Astrocyte (in vitro differentiated cells and primary cell): ENCODE measurements around the gene PTPRT. TPM values are rescaled to one million over a fixed set of nuclear protein-coding genes. Genes with fewer than 3 reads are reported as not detected.

Source experiments
- DNase-seq: peaks from one replicate; pipeline ENCODE4 v3.0.0-alpha.2; 2010; ENCODE audit warnings: low read depth
- FAIRE-seq: peaks from 2 replicates; lab custom pipeline; 2011; peaks lifted over from hg19 to GRCh38; lab: Jason Lieb, UNC
- H2AFZ ChIP-seq: 2 replicates; pipeline ENCODE4 v1.6.0; 2012; ENCODE audit warnings: low read depth, low read length, inconsistent platforms
- H3K27ac ChIP-seq: 2 replicates; pipeline ENCODE4 v1.5.1; 2011; ENCODE audit warnings: low read depth, low read length, inconsistent platforms
- H3K27me3 ChIP-seq: 2 replicates; pipeline ENCODE4 v1.6.0; 2011; ENCODE audit warnings: low read length, inconsistent platforms; ENCODE audit not compliant: insufficient read depth
- H3K36me3 ChIP-seq: 2 replicates; pipeline ENCODE4 v1.5.1; 2011; ENCODE audit warnings: low read length, inconsistent platforms; ENCODE audit not compliant: insufficient read depth
- H3K4me1 ChIP-seq: 2 replicates; pipeline ENCODE4 v1.5.1; 2011; ENCODE audit warnings: low read length, inconsistent platforms; ENCODE audit not compliant: insufficient read depth
- H3K4me2 ChIP-seq: 2 replicates; pipeline ENCODE4 v1.6.0; 2012; ENCODE audit warnings: low read length, inconsistent platforms
- H3K4me3 ChIP-seq: 2 replicates; pipeline ENCODE4 v1.5.1; 2011; ENCODE audit warnings: low read depth, mild to moderate bottlenecking, low read length, inconsistent platforms; ENCODE audit not compliant: insufficient read depth
- H3K79me2 ChIP-seq: 2 replicates; pipeline ENCODE4 v1.6.0; 2012; ENCODE audit warnings: mild to moderate bottlenecking, low read length, inconsistent platforms; ENCODE audit not compliant: insufficient read depth
- H3K9ac ChIP-seq: 2 replicates; pipeline ENCODE4 v1.6.0; 2012; ENCODE audit warnings: mild to moderate bottlenecking, low read length, inconsistent platforms
- H3K9me3 ChIP-seq: 2 replicates; pipeline ENCODE4 v1.5.1; 2012; ENCODE audit warnings: low read depth, mild to moderate bottlenecking, low read length, inconsistent platforms; ENCODE audit not compliant: insufficient read depth
- H4K20me1 ChIP-seq: 2 replicates; pipeline ENCODE4 v1.6.0; 2012; ENCODE audit warnings: low read length, inconsistent platforms; ENCODE audit not compliant: insufficient read depth
- H3K27ac Mint-ChIP-seq: one replicate; pipeline ENCODE4 v1.8.0; 2021; ENCODE audit warnings: mild to moderate bottlenecking, mixed read lengths; ENCODE audit not compliant: unreplicated experiment
- H3K27me3 Mint-ChIP-seq: one replicate; pipeline ENCODE4 v1.8.0; 2021; ENCODE audit warnings: low read depth, mixed read lengths; ENCODE audit not compliant: unreplicated experiment
- H3K36me3 Mint-ChIP-seq: one replicate; pipeline ENCODE4 v1.8.0; 2021; ENCODE audit warnings: low read depth, mixed read lengths; ENCODE audit not compliant: unreplicated experiment
- H3K4me1 Mint-ChIP-seq: one replicate; pipeline ENCODE4 v1.8.0; 2021; ENCODE audit warnings: low read depth, mixed read lengths; ENCODE audit not compliant: unreplicated experiment
- H3K4me3 Mint-ChIP-seq: one replicate; pipeline ENCODE4 v1.8.0; 2021; ENCODE audit warnings: mild to moderate bottlenecking, moderate library complexity, mixed read lengths; ENCODE audit not compliant: unreplicated experiment
- H3K9me3 Mint-ChIP-seq: one replicate; pipeline ENCODE4 v1.8.0; 2021; ENCODE audit warnings: mild to moderate bottlenecking, mixed read lengths; ENCODE audit not compliant: unreplicated experiment
- EZH2 ChIP-seq: IDR thresholded peaks from 2 replicates; pipeline ENCODE4 v1.6.1; 2012; ENCODE audit warnings: mild to moderate bottlenecking, low read length, inconsistent platforms; ENCODE audit not compliant: insufficient read depth
- total RNA-seq: library from RNA; stranded (reverse); gene quantifications from 2 replicates; pipeline ENCODE4 v1.2.1, GENCODE V29; 2021
- TF ChIP-seq, protein P1 (sequence below): IDR thresholded peaks from 2 replicates; pipeline ENCODE4 v1.5.1; 2011; ENCODE audit warnings: low read depth, mild to moderate bottlenecking, inconsistent platforms, low read length, moderate library complexity; ENCODE audit not compliant: insufficient read depth

PTPRT gene
- total RNA-seq, 1 donor from 2014 or later = 0.25 TPM

DNA sequence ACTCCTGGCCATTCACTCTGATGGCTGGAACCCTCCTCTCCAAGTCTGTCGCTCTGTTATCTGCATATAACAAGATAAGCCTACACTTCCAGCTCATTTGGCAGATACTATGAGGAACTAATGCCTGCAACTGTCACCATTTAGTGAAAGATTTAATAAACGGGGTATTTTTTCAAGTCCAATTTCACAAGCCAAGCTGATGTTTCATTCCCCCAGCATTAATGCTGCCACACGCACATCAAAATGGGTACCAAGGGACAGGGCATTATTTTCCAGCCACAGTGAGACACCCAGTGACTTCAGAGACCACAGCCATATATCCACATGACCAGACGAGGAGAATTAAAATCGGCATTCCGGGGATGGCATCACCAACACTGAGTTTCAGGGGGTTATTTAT, 175.5 kb downstream of the PTPRT start:
- H2AFZ ChIP-seq = no peak overlapping the region
- no peaks in the 10 kb centered on the region for H3K4me1 Mint-ChIP-seq
- H3K27ac Mint-ChIP-seq = no peak overlapping the region
- no peaks in the 10 kb centered on the region for H4K20me1 ChIP-seq
- TF ChIP-seq, protein P1, sequence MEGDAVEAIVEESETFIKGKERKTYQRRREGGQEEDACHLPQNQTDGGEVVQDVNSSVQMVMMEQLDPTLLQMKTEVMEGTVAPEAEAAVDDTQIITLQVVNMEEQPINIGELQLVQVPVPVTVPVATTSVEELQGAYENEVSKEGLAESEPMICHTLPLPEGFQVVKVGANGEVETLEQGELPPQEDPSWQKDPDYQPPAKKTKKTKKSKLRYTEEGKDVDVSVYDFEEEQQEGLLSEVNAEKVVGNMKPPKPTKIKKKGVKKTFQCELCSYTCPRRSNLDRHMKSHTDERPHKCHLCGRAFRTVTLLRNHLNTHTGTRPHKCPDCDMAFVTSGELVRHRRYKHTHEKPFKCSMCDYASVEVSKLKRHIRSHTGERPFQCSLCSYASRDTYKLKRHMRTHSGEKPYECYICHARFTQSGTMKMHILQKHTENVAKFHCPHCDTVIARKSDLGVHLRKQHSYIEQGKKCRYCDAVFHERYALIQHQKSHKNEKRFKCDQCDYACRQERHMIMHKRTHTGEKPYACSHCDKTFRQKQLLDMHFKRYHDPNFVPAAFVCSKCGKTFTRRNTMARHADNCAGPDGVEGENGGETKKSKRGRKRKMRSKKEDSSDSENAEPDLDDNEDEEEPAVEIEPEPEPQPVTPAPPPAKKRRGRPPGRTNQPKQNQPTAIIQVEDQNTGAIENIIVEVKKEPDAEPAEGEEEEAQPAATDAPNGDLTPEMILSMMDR = no peak
- TF ChIP-seq EZH2 = no peak
- H3K36me3 ChIP-seq = no peaks in the 10 kb centered on the region
- H3K9me3 ChIP-seq = peaks cover 11% of the 10 kb centered on the region
- no peaks in the 10 kb centered on the region for H3K4me1 ChIP-seq
- H3K27ac ChIP-seq = no peak overlapping the region
- no peak for DNase-seq
- no peaks in the 10 kb centered on the region for H3K36me3 Mint-ChIP-seq
- H3K27me3 ChIP-seq = no peaks in the 10 kb centered on the region
- H3K4me3 Mint-ChIP-seq = no peak overlapping the region
- H3K4me3 ChIP-seq = no peak overlapping the region
- FAIRE-seq = no peak
- no peaks in the 10 kb centered on the region for H3K79me2 ChIP-seq
- no peaks in the 10 kb centered on the region for H3K27me3 Mint-ChIP-seq
- no peak overlapping the region for H3K9ac ChIP-seq
- H3K4me2 ChIP-seq = no peak overlapping the region
- peaks cover 4% of the 10 kb centered on the region for H3K9me3 Mint-ChIP-seq

DNA sequence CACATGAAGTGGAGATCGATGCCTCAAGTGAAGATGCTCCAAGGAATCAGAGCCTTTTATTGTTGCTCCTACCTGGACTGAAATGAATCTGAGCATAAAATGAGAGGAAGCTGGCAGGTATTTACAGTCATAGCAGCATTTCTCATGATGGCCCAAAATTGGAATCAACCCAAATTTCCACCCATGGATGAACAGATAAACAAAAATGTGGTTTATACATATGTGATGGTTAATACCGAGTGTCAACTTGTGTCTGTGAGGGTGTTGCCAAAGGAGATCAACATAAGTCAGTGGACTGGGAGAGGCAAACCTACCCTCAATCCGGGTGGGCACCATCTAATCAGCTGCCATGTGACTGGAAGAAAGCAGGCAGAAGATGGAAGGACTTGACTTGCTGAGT, 178.2 kb downstream of the PTPRT start:
- H3K9me3 ChIP-seq = peaks cover 11% of the 10 kb centered on the region
- FAIRE-seq = no peak

DNA sequence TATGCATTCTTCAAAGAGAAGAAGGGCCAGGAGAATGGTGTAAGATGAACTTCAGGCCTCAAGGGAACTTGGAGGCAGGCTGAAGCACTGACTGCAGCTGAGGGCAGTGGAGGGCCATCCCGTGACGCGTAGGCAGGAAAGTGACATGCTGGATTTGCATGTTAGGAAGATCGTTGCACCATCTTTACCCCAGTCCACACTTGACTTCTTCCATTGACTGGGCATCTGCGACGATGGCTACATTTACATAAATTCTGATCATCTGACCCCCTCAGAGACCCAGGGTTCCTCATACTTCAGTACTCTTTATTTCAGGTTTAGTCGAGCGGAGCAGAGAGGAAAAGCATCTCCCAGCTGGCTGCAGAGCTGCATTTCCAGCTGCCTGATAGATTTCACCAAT, 180.2 kb downstream of the PTPRT start:
- Histone ChIP-seq H3K79me2 (no peaks in the 10 kb centered on the region), H2AFZ (no peak overlapping the region), H3K36me3 (no peaks in the 10 kb centered on the region), H3K9ac (no peak overlapping the region), H3K27ac (no peak overlapping the region), H3K4me3 (no peak overlapping the region), H3K27me3 (no peaks in the 10 kb centered on the region), H3K4me1 (no peaks in the 10 kb centered on the region), H4K20me1 (no peaks in the 10 kb centered on the region), H3K4me2 (no peak overlapping the region), H3K9me3 (peaks cover 7% of the 10 kb centered on the region)
- no peaks in the 10 kb centered on the region for H3K36me3 Mint-ChIP-seq
- H3K27me3 Mint-ChIP-seq = no peaks in the 10 kb centered on the region
- no peak for DNase-seq
- no peak overlapping the region for H3K27ac Mint-ChIP-seq
- H3K4me3 Mint-ChIP-seq = no peak overlapping the region
- H3K4me1 Mint-ChIP-seq = no peaks in the 10 kb centered on the region
- no peak for TF ChIP-seq EZH2
- peaks cover 3% of the 10 kb centered on the region for H3K9me3 Mint-ChIP-seq
- FAIRE-seq = no peak

More for the DNA sequence above, 178.2 kb downstream of the PTPRT start:
- H3K36me3 ChIP-seq = no peaks in the 10 kb centered on the region
- H3K4me1 ChIP-seq = no peaks in the 10 kb centered on the region
- DNase-seq = no peak
- H2AFZ ChIP-seq = no peak overlapping the region
- no peaks in the 10 kb centered on the region for H3K36me3 Mint-ChIP-seq
- no peak overlapping the region for H3K9ac ChIP-seq
- no peak overlapping the region for H3K27ac Mint-ChIP-seq
- no peak overlapping the region for H3K27ac ChIP-seq
- H3K27me3 ChIP-seq = no peaks in the 10 kb centered on the region
- H3K9me3 Mint-ChIP-seq = peaks cover 3% of the 10 kb centered on the region
- no peak overlapping the region for H3K4me3 ChIP-seq
- TF ChIP-seq EZH2 = no peak
- TF ChIP-seq, protein P1 = no peak
- no peak overlapping the region for H3K4me2 ChIP-seq
- no peaks in the 10 kb centered on the region for H4K20me1 ChIP-seq
- no peaks in the 10 kb centered on the region for H3K4me1 Mint-ChIP-seq
- H3K79me2 ChIP-seq = no peaks in the 10 kb centered on the region
- no peaks in the 10 kb centered on the region for H3K27me3 Mint-ChIP-seq
- no peak overlapping the region for H3K4me3 Mint-ChIP-seq
